Colonic mucosa (tissue), 4 donors: ENCODE results near the gene LCLAT1. TPM values are rescaled to one million over a fixed set of nuclear protein-coding genes. Genes with fewer than 3 reads are reported as not detected.
"Not testable (repeated sequence)": the region's sequence is repeated elsewhere in the genome, so short reads cannot be mapped to it uniquely, and the experiment has no call there.

Experiments used
- DNase-seq: peaks from one replicate; pipeline ENCODE4 v3.0.0-alpha.2; 2020
- H3K27ac ChIP-seq: fragments of 200-600 bp; one replicate; pipeline ENCODE4 v1.8.0; 2021
- H3K27me3 ChIP-seq: fragments of 200-600 bp; one replicate; pipeline ENCODE4 v1.8.0; 2021
- H3K36me3 ChIP-seq: fragments of 200-600 bp; one replicate; pipeline ENCODE4 v1.8.0; 2021
- H3K4me1 ChIP-seq: fragments of 200-600 bp; one replicate; pipeline ENCODE4 v1.8.0; 2021; ENCODE audit warnings: mild to moderate bottlenecking
- H3K4me3 ChIP-seq: fragments of 200-600 bp; one replicate; pipeline ENCODE4 v1.8.0; 2021
- H3K9ac ChIP-seq, 2 donors: one replicate each; pipeline ENCODE4 v1.7.0; 2013; ENCODE audit warnings: control low read depth in 2 of 2, low read depth in 2 of 2, low read length in 2 of 2
- H3K9me3 ChIP-seq: fragments of 200-600 bp; one replicate; pipeline ENCODE4 v1.8.0; 2021
- intact Hi-C: fragments of 100-400 bp; cut with DNase I; formaldehyde crosslinking; loops from one replicate; pipeline ENCODE4 v1.14.1; 2022
- total RNA-seq, 2 donors: library from RNA; stranded (reverse); fragmentation: NEBNext Ultra II Directional in 1 of 2; extraction: Animal tissue kit (Norgen Biotek cat#: 25700) in 1 of 2; gene quantifications; one replicate each; pipeline ENCODE4 v1.2.1, GENCODE V29; 2021
- TF ChIP-seq, protein P1 (sequence below): fragments of 200-600 bp; IDR thresholded peaks from one replicate; pipeline ENCODE4 v1.8.0; 2022; ENCODE audit warnings: antibody characterized with exemption, mild to moderate bottlenecking
- donor health status: healthy.
- donor health status: DM: no; HTN: no; CAD: no.
- donor health status: DM: no; HTN: no; CAD: no.

The LCLAT1 gene
- total RNA-seq, 2 donors from 2014 or later, result 20.0 to 25.5 TPM

GRCh38 chr2:30633039-30633438, 186.0 kb downstream of the LCLAT1 start:
- Histone ChIP-seq H3K27ac (no peak overlapping the region), H3K9me3 (no peaks in the 10 kb centered on the region), H3K36me3 (no peaks in the 10 kb centered on the region), H3K4me3 (no peak overlapping the region), H3K4me1 (no peaks in the 10 kb centered on the region), H3K9ac (no peak overlapping the region), H3K27me3 (no peaks in the 10 kb centered on the region)
- DNase-seq, result no peak
- TF ChIP-seq, protein P1, sequence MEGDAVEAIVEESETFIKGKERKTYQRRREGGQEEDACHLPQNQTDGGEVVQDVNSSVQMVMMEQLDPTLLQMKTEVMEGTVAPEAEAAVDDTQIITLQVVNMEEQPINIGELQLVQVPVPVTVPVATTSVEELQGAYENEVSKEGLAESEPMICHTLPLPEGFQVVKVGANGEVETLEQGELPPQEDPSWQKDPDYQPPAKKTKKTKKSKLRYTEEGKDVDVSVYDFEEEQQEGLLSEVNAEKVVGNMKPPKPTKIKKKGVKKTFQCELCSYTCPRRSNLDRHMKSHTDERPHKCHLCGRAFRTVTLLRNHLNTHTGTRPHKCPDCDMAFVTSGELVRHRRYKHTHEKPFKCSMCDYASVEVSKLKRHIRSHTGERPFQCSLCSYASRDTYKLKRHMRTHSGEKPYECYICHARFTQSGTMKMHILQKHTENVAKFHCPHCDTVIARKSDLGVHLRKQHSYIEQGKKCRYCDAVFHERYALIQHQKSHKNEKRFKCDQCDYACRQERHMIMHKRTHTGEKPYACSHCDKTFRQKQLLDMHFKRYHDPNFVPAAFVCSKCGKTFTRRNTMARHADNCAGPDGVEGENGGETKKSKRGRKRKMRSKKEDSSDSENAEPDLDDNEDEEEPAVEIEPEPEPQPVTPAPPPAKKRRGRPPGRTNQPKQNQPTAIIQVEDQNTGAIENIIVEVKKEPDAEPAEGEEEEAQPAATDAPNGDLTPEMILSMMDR, result no peak
- intact Hi-C loops, result no loop called here

DNA sequence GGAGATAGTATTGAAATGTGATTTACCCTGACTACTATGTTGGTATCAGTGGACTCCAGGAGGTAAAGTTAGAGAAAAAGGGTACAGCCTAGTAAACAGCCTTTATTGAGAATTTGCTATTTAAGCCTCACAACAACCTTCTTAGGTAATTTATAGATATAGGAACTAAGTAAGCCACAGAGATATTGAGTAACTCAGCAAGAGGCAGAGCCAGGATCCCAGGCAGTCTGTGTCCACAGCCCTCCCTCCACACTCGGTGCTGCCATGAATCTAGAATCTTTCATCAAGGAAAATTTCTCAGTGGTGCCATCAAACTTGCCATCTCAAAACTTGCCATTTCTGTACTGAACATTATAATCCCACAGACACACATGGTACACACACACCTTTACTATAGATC, 189.3 kb downstream of the LCLAT1 start:
- no peak overlapping the region for H3K9ac ChIP-seq
- no peak overlapping the region for H3K27ac ChIP-seq
- TF ChIP-seq, protein P1, result no peak
- H3K4me1 ChIP-seq, result no peaks in the 10 kb centered on the region
- no peaks in the 10 kb centered on the region for H3K36me3 ChIP-seq
- no peaks in the 10 kb centered on the region for H3K27me3 ChIP-seq
- H3K4me3 ChIP-seq, result no peak overlapping the region
- H3K9me3 ChIP-seq, result no peaks in the 10 kb centered on the region
- DNase-seq, result no peak
- intact Hi-C loops, result no loop called here

GRCh38 chr2:30639836-30640235, 192.8 kb downstream of the LCLAT1 start:
- intact Hi-C loops, result no loop called here

DNA sequence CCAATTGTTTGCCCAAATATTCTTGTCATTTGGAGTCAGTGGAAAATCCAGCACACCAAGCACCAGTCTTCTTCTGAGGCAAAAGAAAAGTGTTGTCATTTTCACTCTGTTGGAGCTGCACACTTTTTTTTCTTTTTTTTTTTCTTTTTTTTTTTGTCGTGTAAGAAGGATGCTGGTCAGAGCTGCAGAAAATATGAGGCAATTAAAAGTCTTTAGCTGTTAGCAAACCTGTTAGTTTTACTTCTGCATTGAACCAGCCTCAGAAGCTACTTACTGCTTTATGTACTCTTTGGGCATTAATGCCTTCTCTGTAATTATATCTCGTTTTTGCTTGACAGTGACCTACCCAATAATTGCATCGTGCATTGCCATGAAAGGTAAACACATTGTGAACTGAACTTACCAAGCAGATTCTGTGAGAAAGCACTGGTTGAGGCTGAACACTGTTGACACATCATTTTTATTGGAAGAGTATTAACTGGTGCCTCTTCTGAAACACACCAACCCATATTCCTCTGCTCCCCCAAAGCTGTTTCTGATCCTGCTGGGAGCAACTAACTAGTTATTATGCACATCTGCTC, 194.8 kb downstream of the LCLAT1 start:
- intact Hi-C loops, result no loop called here

More at GRCh38 chr2:30639836-30640235, 192.8 kb downstream of the LCLAT1 start:
- DNase-seq, result no peak
- Histone ChIP-seq H3K9me3 (no peaks in the 10 kb centered on the region), H3K27ac (no peak overlapping the region), H3K27me3 (no peaks in the 10 kb centered on the region), H3K9ac (no peak overlapping the region), H3K36me3 (no peaks in the 10 kb centered on the region), H3K4me3 (no peak overlapping the region), H3K4me1 (peaks cover 4% of the 10 kb centered on the region)
- TF ChIP-seq, protein P1, result no peak

DNA sequence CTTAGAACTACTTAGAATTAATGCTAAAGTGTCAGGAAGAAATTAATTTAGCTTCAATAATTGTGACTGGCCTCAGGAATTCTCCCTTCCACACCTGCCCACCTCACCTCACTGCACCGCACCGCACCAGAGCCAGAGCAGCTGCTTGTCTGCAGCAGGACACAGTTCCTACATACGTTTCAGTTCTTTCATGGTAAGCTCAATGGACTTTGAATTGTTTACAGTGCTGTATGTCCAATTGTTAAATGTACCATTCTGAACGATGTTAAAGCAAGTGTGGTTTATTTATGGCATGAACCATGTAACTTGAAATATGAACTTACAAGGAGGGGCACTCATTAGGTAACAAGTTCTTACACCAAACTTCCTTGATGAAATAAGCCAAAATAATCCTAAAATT, 196.0 kb downstream of the LCLAT1 start:
- H3K4me1 ChIP-seq, H3K4me3 ChIP-seq, DNase-seq, H3K27ac ChIP-seq, H3K27me3 ChIP-seq, H3K9me3 ChIP-seq, intact Hi-C loops, H3K9ac ChIP-seq, H3K36me3 ChIP-seq: not testable (repeated sequence)

More for the DNA sequence above, 194.8 kb downstream of the LCLAT1 start:
- Histone ChIP-seq H3K27ac (no peak overlapping the region), H3K9ac (no peak overlapping the region), H3K9me3 (no peaks in the 10 kb centered on the region), H3K27me3 (no peaks in the 10 kb centered on the region), H3K4me1 (peaks cover 4% of the 10 kb centered on the region), H3K36me3 (no peaks in the 10 kb centered on the region), H3K4me3 (no peak overlapping the region)
- TF ChIP-seq, protein P1, result no peak
- no peak for DNase-seq

GRCh38 chr2:30643674-30644073, 196.6 kb downstream of the LCLAT1 start:
- H3K27ac ChIP-seq, result no peak overlapping the region
- intact Hi-C loops, result no loop called here
- TF ChIP-seq, protein P1, result no peak
- H3K9me3 ChIP-seq, result no peaks in the 10 kb centered on the region
- DNase-seq, result no peak
- H3K27me3 ChIP-seq, result no peaks in the 10 kb centered on the region
- peaks cover 4% of the 10 kb centered on the region for H3K4me1 ChIP-seq
- H3K36me3 ChIP-seq, result no peaks in the 10 kb centered on the region
- H3K9ac ChIP-seq, result no peak overlapping the region
- no peak overlapping the region for H3K4me3 ChIP-seq
